GM12865 (cell line): ENCODE results near the gene BHLHA15.
A peak's percentile ranks its signal among the peaks of the same experiment; 100 is the strongest.

Source experiments
- DNase-seq: peaks from one replicate; pipeline ENCODE4 v3.0.0; 2010; ENCODE audit warnings: low read depth
- H3K4me3 ChIP-seq: 2 replicates; pipeline ENCODE4 v1.5.1; 2011; ENCODE audit warnings: mild to moderate bottlenecking, low read depth, low read length, control low read depth
- TF ChIP-seq, protein P1 (sequence below): IDR thresholded peaks from 2 replicates; pipeline ENCODE4 v1.5.1; 2011; ENCODE audit warnings: low read length, control low read depth, low read depth, inconsistent platforms; ENCODE audit not compliant: insufficient read depth; ENCODE audit errors: missing control alignments

BHLHA15 gene

DNA sequence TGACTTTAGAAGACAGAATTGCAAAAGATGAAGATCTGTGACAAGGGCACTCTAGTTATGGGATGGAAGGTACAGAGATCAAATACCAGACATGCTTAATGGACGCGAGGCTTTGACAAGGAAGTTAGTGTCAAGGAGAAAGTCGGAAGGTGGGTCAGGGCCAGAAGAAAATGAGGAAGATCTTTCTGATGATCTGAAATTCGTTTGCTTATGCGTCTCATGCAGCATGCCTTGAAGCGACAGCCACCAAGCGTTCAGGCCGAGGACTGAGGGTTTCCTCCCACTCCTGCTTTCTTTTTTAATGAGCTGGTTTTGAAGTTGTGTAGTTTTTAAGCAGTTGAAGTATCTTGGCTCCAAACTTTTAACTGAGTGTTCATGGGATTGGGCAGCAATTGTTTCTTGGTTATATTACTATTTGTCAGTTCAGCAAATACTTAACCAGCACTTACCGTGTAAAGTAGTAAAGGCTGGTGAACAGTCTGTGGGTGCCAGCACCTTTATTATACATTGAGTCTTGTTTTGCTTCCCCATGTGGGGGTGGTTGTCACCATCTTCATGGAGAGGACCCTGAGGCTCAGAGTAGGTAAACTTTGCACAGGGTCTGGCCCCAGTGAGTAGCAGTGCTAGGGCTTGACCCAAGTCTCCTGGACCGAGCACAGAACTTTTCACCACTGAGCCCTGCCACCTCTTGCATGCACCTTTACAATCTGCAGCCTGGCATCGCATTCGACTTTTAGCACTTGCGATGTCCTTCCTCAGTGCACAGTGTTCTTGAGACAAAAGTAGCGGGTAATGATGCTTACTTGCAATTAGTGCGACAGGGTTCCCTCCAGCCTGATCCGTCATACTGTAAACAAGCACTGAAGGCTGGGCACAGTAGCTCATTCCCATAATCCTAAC, 14.3 kb upstream of the BHLHA15 start:
- DNase-seq, result no peak
- TF ChIP-seq, protein P1, sequence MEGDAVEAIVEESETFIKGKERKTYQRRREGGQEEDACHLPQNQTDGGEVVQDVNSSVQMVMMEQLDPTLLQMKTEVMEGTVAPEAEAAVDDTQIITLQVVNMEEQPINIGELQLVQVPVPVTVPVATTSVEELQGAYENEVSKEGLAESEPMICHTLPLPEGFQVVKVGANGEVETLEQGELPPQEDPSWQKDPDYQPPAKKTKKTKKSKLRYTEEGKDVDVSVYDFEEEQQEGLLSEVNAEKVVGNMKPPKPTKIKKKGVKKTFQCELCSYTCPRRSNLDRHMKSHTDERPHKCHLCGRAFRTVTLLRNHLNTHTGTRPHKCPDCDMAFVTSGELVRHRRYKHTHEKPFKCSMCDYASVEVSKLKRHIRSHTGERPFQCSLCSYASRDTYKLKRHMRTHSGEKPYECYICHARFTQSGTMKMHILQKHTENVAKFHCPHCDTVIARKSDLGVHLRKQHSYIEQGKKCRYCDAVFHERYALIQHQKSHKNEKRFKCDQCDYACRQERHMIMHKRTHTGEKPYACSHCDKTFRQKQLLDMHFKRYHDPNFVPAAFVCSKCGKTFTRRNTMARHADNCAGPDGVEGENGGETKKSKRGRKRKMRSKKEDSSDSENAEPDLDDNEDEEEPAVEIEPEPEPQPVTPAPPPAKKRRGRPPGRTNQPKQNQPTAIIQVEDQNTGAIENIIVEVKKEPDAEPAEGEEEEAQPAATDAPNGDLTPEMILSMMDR, result no peak
- no peak overlapping the region for H3K4me3 ChIP-seq

GRCh38 chr7:98199131-98199530, 12.1 kb upstream of the BHLHA15 start:
- TF ChIP-seq, protein P1, result no peak
- DNase-seq, result no peak
- no peak overlapping the region for H3K4me3 ChIP-seq

GRCh38 chr7:98200364-98200763, 10.9 kb upstream of the BHLHA15 start:
- TF ChIP-seq, protein P1, result no peak
- H3K4me3 ChIP-seq, result no peak overlapping the region
- peak; percentile 88 for DNase-seq

- peak; percentile 98 for DNase-seq
- peak overlapping the region; percentile 45 for H3K4me3 ChIP-seq
- TF ChIP-seq, protein P1, result no peak
Observed at GRCh38 chr7:98202367-98203195, 8.7 kb upstream of the BHLHA15 start.

- H3K4me3 ChIP-seq, result peak overlapping the region; percentile 45
- DNase-seq, result peak; percentile 83
- TF ChIP-seq, protein P1, result no peak
Observed at GRCh38 chr7:98203261-98203963, 7.8 kb upstream of the BHLHA15 start.

GRCh38 chr7:98203964-98204605, 7.2 kb upstream of the BHLHA15 start:
- TF ChIP-seq, protein P1, result no peak
- no peak for DNase-seq
- H3K4me3 ChIP-seq, result peak overlapping the region; percentile 45
